OCI-LY7 (cell line): ENCODE data around the gene KCNG4. TPM values are rescaled to one million over a fixed set of nuclear protein-coding genes. Genes with fewer than 3 reads are reported as not detected.

Experiments
- BruUV-seq: library from RNA; stranded (reverse); fragments of 400-500 nt; replicated peaks from 2 replicates; lab custom pipeline; 2021; lab: Mats Ljungman, UMichigan
- CTCF ChIA-PET: fragments of 300-600 bp; sonication (Branson Sonifier 250); formaldehyde crosslinking; loops from one replicate; lab custom pipeline; 2022; ENCODE audit warnings: antibody characterized with exemption; ENCODE audit not compliant: unreplicated experiment; lab: Charles Lee
- POLR2A ChIA-PET: fragments of 300-600 bp; sonication (Branson Sonifier 250); formaldehyde crosslinking; loops from one replicate; lab custom pipeline; 2022; ENCODE audit warnings: antibody characterized with exemption; lab: Charles Lee
- DNase-seq: peaks from one replicate; pipeline ENCODE4 v3.0.0-alpha.2; 2015; ENCODE audit warnings: low spot score
- H2AFZ ChIP-seq: fragments of 200-600 bp; sonication (generic), shearing (Covaris generic); 2 replicates; pipeline ENCODE4 v1.6.1; 2014; ENCODE audit warnings: mild to moderate bottlenecking, antibody characterized with exemption, low read length, moderate library complexity
- H3K27ac ChIP-seq: fragments of 200-600 bp; sonication (generic); 2 replicates; pipeline ENCODE4 v1.5.1; 2014; ENCODE audit warnings: mixed run types, low read depth, mild to moderate bottlenecking, moderate library complexity, low read length, inconsistent platforms; ENCODE audit not compliant: poor library complexity, severe bottlenecking
- H3K36me3 ChIP-seq: fragments of 200-600 bp; sonication (generic); 2 replicates; pipeline ENCODE4 v1.6.1; 2014; ENCODE audit warnings: mild to moderate bottlenecking, antibody characterized with exemption, low read length, moderate library complexity, mixed read lengths; ENCODE audit not compliant: insufficient read depth
- H3K4me1 ChIP-seq: fragments of 200-600 bp; sonication (generic); 2 replicates; pipeline ENCODE4 v1.5.1; 2014; ENCODE audit warnings: mild to moderate bottlenecking, low read length; ENCODE audit not compliant: insufficient read depth, poor library complexity, severe bottlenecking
- H3K4me2 ChIP-seq: fragments of 200-600 bp; sonication (generic); 2 replicates; pipeline ENCODE4 v1.6.1; 2014; ENCODE audit warnings: mild to moderate bottlenecking, low read length
- H3K4me3 ChIP-seq: fragments of 200-600 bp; sonication (generic); 2 replicates; pipeline ENCODE4 v1.5.1; 2014; ENCODE audit warnings: mild to moderate bottlenecking, low read depth, low read length; ENCODE audit not compliant: poor library complexity, severe bottlenecking
- H3K79me2 ChIP-seq: fragments of 200-600 bp; sonication (generic); 2 replicates; pipeline ENCODE4 v1.6.1; 2016; ENCODE audit warnings: low read depth, mild to moderate bottlenecking, low read length, moderate library complexity, mixed read lengths; ENCODE audit not compliant: insufficient read depth
- H3K9me2 ChIP-seq: fragments of 200-600 bp; sonication (generic); 2 replicates; pipeline ENCODE4 v1.6.1; 2016; ENCODE audit warnings: mild to moderate bottlenecking, low read length, mixed read lengths; ENCODE audit not compliant: insufficient read depth
- H3K9me3 ChIP-seq: fragments of 200-600 bp; sonication (generic); 2 replicates; pipeline ENCODE4 v1.6.1; 2014; ENCODE audit warnings: mild to moderate bottlenecking, mixed run types, low read length, mixed read lengths
- H4K20me1 ChIP-seq: fragments of 200-600 bp; sonication (generic); 2 replicates; pipeline ENCODE4 v1.6.1; 2014; ENCODE audit warnings: mild to moderate bottlenecking, antibody characterized with exemption, low read length, moderate library complexity, mixed read lengths; ENCODE audit not compliant: insufficient read depth
- EZH2phosphoT487 ChIP-seq: fragments of 200-600 bp; sonication (generic); IDR thresholded peaks from 2 replicates; pipeline ENCODE4 v1.6.1; 2018; ENCODE audit warnings: low read depth, borderline replicate concordance, mild to moderate bottlenecking, mixed run types, antibody characterized with exemption, low read length, moderate library complexity, mixed read lengths
- intact Hi-C: fragments of 100-400 bp; cut with micrococcal nuclease; formaldehyde crosslinking; loops from one replicate; pipeline ENCODE4 v1.10.0; 2022; ENCODE audit not compliant: unreplicated experiment
- small RNA-seq: library from RNA; depleted of rRNA; stranded (forward); fragments of <200 nt; gene quantifications from one replicate; pipeline ENCODE3, GENCODE V24; 2014
- total RNA-seq, 2 experiments: library from RNA; depleted of rRNA in 1 of 2; stranded (reverse); fragments of >200 nt in 1 of 2; shearing (Covaris generic) in 1 of 2; gene quantifications; 2 replicates each; pipeline ENCODE4 v1.2.3, GENCODE V29; 2014 to 2022
- TF ChIP-seq, protein P1 (sequence below): fragments of 200-600 bp; sonication (generic); conservative IDR thresholded peaks from 2 replicates; pipeline ENCODE4 v1.5.1; 2014; ENCODE audit warnings: mild to moderate bottlenecking, antibody characterized with exemption, low read length, moderate library complexity, mixed read lengths

KCNG4 gene
- total RNA-seq, 2 experiments from 2014 or later, result not detected

DNA sequence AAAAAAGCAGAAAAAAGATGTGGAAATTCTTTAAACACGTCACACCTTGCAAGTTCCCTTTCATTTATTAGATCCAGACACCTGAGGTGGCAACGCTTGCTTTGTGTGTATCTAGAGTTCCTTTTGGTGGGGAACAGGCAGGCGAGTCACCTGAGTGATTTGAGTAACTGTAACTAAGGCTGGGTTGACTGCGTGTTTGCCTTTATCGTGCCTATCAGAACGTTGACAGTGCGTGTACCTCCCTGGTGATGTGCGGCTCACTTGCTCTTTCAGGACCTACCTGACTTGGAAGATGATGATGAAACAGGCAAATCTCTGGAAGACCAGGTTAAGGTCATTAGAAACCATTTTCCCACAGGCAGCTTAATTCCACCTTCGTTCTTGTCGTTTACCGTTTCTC is 65.4 kb downstream of the KCNG4 start:
- Histone ChIP-seq H3K36me3 (peaks cover 17% of the 10 kb centered on the region), H2AFZ (no peak overlapping the region), H4K20me1 (no peaks in the 10 kb centered on the region; the same call in 1 of the 2 replicates), H3K4me1 (no peaks in the 10 kb centered on the region), H3K9me2 (no peaks in the 10 kb centered on the region), H3K79me2 (no peaks in the 10 kb centered on the region), H3K4me3 (no peak overlapping the region), H3K9me3 (no peaks in the 10 kb centered on the region), H3K4me2 (no peak overlapping the region), H3K27ac (no peak overlapping the region)
- TF ChIP-seq, protein P1, sequence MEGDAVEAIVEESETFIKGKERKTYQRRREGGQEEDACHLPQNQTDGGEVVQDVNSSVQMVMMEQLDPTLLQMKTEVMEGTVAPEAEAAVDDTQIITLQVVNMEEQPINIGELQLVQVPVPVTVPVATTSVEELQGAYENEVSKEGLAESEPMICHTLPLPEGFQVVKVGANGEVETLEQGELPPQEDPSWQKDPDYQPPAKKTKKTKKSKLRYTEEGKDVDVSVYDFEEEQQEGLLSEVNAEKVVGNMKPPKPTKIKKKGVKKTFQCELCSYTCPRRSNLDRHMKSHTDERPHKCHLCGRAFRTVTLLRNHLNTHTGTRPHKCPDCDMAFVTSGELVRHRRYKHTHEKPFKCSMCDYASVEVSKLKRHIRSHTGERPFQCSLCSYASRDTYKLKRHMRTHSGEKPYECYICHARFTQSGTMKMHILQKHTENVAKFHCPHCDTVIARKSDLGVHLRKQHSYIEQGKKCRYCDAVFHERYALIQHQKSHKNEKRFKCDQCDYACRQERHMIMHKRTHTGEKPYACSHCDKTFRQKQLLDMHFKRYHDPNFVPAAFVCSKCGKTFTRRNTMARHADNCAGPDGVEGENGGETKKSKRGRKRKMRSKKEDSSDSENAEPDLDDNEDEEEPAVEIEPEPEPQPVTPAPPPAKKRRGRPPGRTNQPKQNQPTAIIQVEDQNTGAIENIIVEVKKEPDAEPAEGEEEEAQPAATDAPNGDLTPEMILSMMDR, result no peak
- no peak for TF ChIP-seq EZH2phosphoT487
- no peak for DNase-seq
- POLR2A ChIA-PET, result no interaction called here
- CTCF ChIA-PET, result interaction anchor here (3.0 kb wide), 1 partner anchor 88 kb away, joined by 13 read pairs; no protein-coding TSS in a partner anchor
- intact Hi-C loops, result loop anchor here (2.0 to 10.0 kb wide), 2 partner anchors 90 to 220 kb away; partner anchors contain the start of gene OSGIN1
- BruUV-seq, result no TSS peak

- no peak overlapping the region for H3K27ac ChIP-seq
- H4K20me1 ChIP-seq, result no peaks in the 10 kb centered on the region
- DNase-seq, result no peak
- TF ChIP-seq EZH2phosphoT487, result no peak
- TF ChIP-seq, protein P1, result no peak
- no peaks in the 10 kb centered on the region for H3K9me3 ChIP-seq
- no peaks in the 10 kb centered on the region for H3K79me2 ChIP-seq
- no peak overlapping the region for H3K4me2 ChIP-seq
- intact Hi-C loops, result loop anchor here (10.0 kb wide), 1 partner anchor 215 kb away; the partner anchor contains the start of gene OSGIN1
- ChIA-PET POLR2A (interaction anchor here (0.5 kb wide), 1 partner anchor 231 kb away, joined by 4 read pairs; no protein-coding TSS in a partner anchor), CTCF (no interaction called here)
- no TSS peak for BruUV-seq
- H3K4me3 ChIP-seq, result no peak overlapping the region
- no peaks in the 10 kb centered on the region for H3K36me3 ChIP-seq
- H2AFZ ChIP-seq, result no peak overlapping the region
- no peaks in the 10 kb centered on the region for H3K9me2 ChIP-seq
- H3K4me1 ChIP-seq, result no peaks in the 10 kb centered on the region
Observed at GRCh38 chr16:84169765-84170310, 70.0 kb downstream of the KCNG4 start.

Small RNA genes lying within 50 kb of the gene (small RNA-seq; reads per million reads assigned to genes)
- not detected for gene RNA5SP433

Other genes with a start within 250 kb of the KCNG4 start
- not detected in 2 replicates for gene SLC38A8, start 197.2 kb downstream of the KCNG4 start, total RNA-seq (2014; rRNA removed; shearing (Covaris generic))
- not detected in 2 replicates for gene SLC38A8, start 197.2 kb downstream of the KCNG4 start, total RNA-seq (2022)
- gene MBTPS1, start 123.1 kb downstream of the KCNG4 start, total RNA-seq (2014; rRNA removed; shearing (Covaris generic)), result 39.4 and 49.6 TPM in 2 replicates
- 65.2 and 71.8 TPM in 2 replicates for gene MBTPS1, start 123.1 kb downstream of the KCNG4 start, total RNA-seq (2022)
- 15.4 and 16.3 TPM in 2 replicates for gene HSDL1, start 94.8 kb downstream of the KCNG4 start, total RNA-seq (2014; rRNA removed; shearing (Covaris generic))
- 25.1 and 26.9 TPM in 2 replicates for gene HSDL1, start 94.8 kb downstream of the KCNG4 start, total RNA-seq (2022)
- 0.08 TPM in 1 of 2 replicates, not detected in the other for gene DNAAF1, start 94.7 kb downstream of the KCNG4 start, total RNA-seq (2014; rRNA removed; shearing (Covaris generic))
- gene DNAAF1, start 94.7 kb downstream of the KCNG4 start, total RNA-seq (2022), result 0.24 and 0.34 TPM in 2 replicates
- 27.4 and 64.6 TPM in 2 replicates for gene TAF1C, start 53.0 kb downstream of the KCNG4 start, total RNA-seq (2014; rRNA removed; shearing (Covaris generic))
- 62.5 and 66.1 TPM in 2 replicates for gene TAF1C, start 53.0 kb downstream of the KCNG4 start, total RNA-seq (2022)
- not detected in 2 replicates for gene ADAD2, start 48.9 kb downstream of the KCNG4 start, total RNA-seq (2014; rRNA removed; shearing (Covaris generic))
- gene ADAD2, start 48.9 kb downstream of the KCNG4 start, total RNA-seq (2022), result not detected in 2 replicates
- not detected in 2 replicates for gene WFDC1, start 54.9 kb upstream of the KCNG4 start, total RNA-seq (2014; rRNA removed; shearing (Covaris generic))
- gene WFDC1, start 54.9 kb upstream of the KCNG4 start, total RNA-seq (2022), result not detected in 2 replicates
- gene ATP2C2, start 128.5 kb upstream of the KCNG4 start, total RNA-seq (2014; rRNA removed; shearing (Covaris generic)), result 0.66 TPM in 1 of 2 replicates, not detected in the other
- gene ATP2C2, start 128.5 kb upstream of the KCNG4 start, total RNA-seq (2022), result not detected in 2 replicates